ENCODE data around the gene EFHC1. TPM values are rescaled to one million over a fixed set of nuclear protein-coding genes. Genes with fewer than 3 reads are reported as not detected.

Gene EFHC1
- polyA plus RNA-seq, 1 donor (not counting 4 experiments of a cell fraction or from before 2014, with no cell fraction given), result 20.5 TPM

GRCh38 chr6:52540286-52540902, 120.3 kb downstream of the EFHC1 start:
- H3K36me3 ChIP-seq (ENCODE audit: control insufficient read depth in 2 of 2, extremely low read depth in 1 of 2, insufficient read depth in 2 of 2, low read length in 2 of 2), result no peaks in the 10 kb centered on the region
- no peak for TF ChIP-seq CTCF (optimal IDR thresholded peaks at IDR 0.05 in 1 of 3, IDR thresholded peaks at IDR 0.05 in 1 of 3, conservative IDR thresholded peaks at IDR 0.05 in 1 of 3; ENCODE audit: extremely low read depth in 1 of 3, insufficient read depth in 2 of 3, low read length in 3 of 3)
- TF ChIP-seq EZH2 (IDR thresholded peaks at IDR 0.05; ENCODE audit: low read length), result no peak
- no peak overlapping the region for H3K4me3 ChIP-seq (ENCODE audit: control insufficient read depth in 2 of 3, extremely low read depth in 1 of 3, insufficient read depth in 2 of 3, low read depth in 1 of 3, low read length in 3 of 3)
- no peak overlapping the region for H3K27ac ChIP-seq (ENCODE audit: control insufficient read depth, insufficient read depth, low read length)
- H3K4me2 ChIP-seq (ENCODE audit: control insufficient read depth, extremely low read depth, insufficient read depth, low read depth, low read length), result peak overlapping the region; percentile 7
- H3K9ac ChIP-seq (ENCODE audit: control insufficient read depth, extremely low read depth, insufficient read depth, low read length), result no peak overlapping the region
- H2AFZ ChIP-seq (ENCODE audit: control insufficient read depth, low read length), result no peak overlapping the region
- dilution Hi-C loops (cut with MboI; ENCODE audit: extremely low pct_ligation_motif_present, low sequenced_read_pairs), result no loop called here
- H4K20me1 ChIP-seq (ENCODE audit: control insufficient read depth, extremely low read depth, insufficient read depth, low read length), result no peaks in the 10 kb centered on the region
- H3K79me2 ChIP-seq (ENCODE audit: control insufficient read depth, insufficient read depth, low read length), result peaks cover 13% of the 10 kb centered on the region
- no peaks in the 10 kb centered on the region for H3K27me3 ChIP-seq (ENCODE audit: control insufficient read depth, extremely low read depth, insufficient read depth, low read length)
- H3K4me1 ChIP-seq (ENCODE audit: control insufficient read depth, extremely low read depth, insufficient read depth, low read length), result peaks cover 60% of the 10 kb centered on the region
- DNase-seq (ENCODE audit: low read depth, low spot score) (no peak), FAIRE-seq (no peak)
- no peaks in the 10 kb centered on the region for H3K9me1 ChIP-seq (ENCODE audit: control insufficient read depth, extremely low read depth, insufficient read depth, low read length)
- no peaks in the 10 kb centered on the region for H3K9me3 ChIP-seq (ENCODE audit: control insufficient read depth, low read depth, low read length)

GRCh38 chr6:52541135-52541534, 121.0 kb downstream of the EFHC1 start:
- TF ChIP-seq EZH2 (IDR thresholded peaks at IDR 0.05; ENCODE audit: low read length), result no peak
- TF ChIP-seq CTCF (optimal IDR thresholded peaks at IDR 0.05 in 1 of 3, IDR thresholded peaks at IDR 0.05 in 1 of 3, conservative IDR thresholded peaks at IDR 0.05 in 1 of 3; ENCODE audit: extremely low read depth in 1 of 3, insufficient read depth in 2 of 3, low read length in 3 of 3), result no peak
- Histone ChIP-seq H3K9me1 (ENCODE audit: control insufficient read depth, extremely low read depth, insufficient read depth, low read length) (no peaks in the 10 kb centered on the region), H3K36me3 (ENCODE audit: control insufficient read depth in 2 of 2, extremely low read depth in 1 of 2, insufficient read depth in 2 of 2, low read length in 2 of 2) (no peaks in the 10 kb centered on the region), H3K4me3 (ENCODE audit: control insufficient read depth in 2 of 3, extremely low read depth in 1 of 3, insufficient read depth in 2 of 3, low read depth in 1 of 3, low read length in 3 of 3) (no peak overlapping the region), H3K79me2 (ENCODE audit: control insufficient read depth, insufficient read depth, low read length) (peaks cover 20% of the 10 kb centered on the region), H3K9ac (ENCODE audit: control insufficient read depth, extremely low read depth, insufficient read depth, low read length) (no peak overlapping the region), H3K4me1 (ENCODE audit: control insufficient read depth, extremely low read depth, insufficient read depth, low read length) (peaks cover 67% of the 10 kb centered on the region), H3K27me3 (ENCODE audit: control insufficient read depth, extremely low read depth, insufficient read depth, low read length) (no peaks in the 10 kb centered on the region), H3K9me3 (ENCODE audit: control insufficient read depth, low read depth, low read length) (no peaks in the 10 kb centered on the region), H3K27ac (ENCODE audit: control insufficient read depth, insufficient read depth, low read length) (no peak overlapping the region), H2AFZ (ENCODE audit: control insufficient read depth, low read length) (no peak overlapping the region), H3K4me2 (ENCODE audit: control insufficient read depth, extremely low read depth, insufficient read depth, low read depth, low read length) (no peak overlapping the region), H4K20me1 (ENCODE audit: control insufficient read depth, extremely low read depth, insufficient read depth, low read length) (no peaks in the 10 kb centered on the region)
- FAIRE-seq (no peak), DNase-seq (ENCODE audit: low read depth, low spot score) (no peak)
- dilution Hi-C loops (cut with MboI; ENCODE audit: extremely low pct_ligation_motif_present, low sequenced_read_pairs), result no loop called here

Data from keratinocyte (primary cell).